Activated T-helper 17 cell treated with anti-CD3 and anti-CD28 coated beads, Interleukin-2, amount 50 U/mL, for 72 hours (primary cell): ENCODE measurements around the gene SLC25A11. TPM values are rescaled to one million over a fixed set of nuclear protein-coding genes. Genes with fewer than 3 reads are reported as not detected.

Experiments used
- ATAC-seq: fragments of 150-1000 bp; cut with Tn5 transposase; replicated peaks from 2 replicates; pipeline ENCODE4 v1.10.0; 2021; ENCODE audit warnings: mild to moderate bottlenecking, moderate library complexity
- H3K27ac Mint-ChIP-seq: one replicate; pipeline ENCODE4 v1.8.0; 2022; ENCODE audit warnings: mixed read lengths
- H3K27me3 Mint-ChIP-seq: one replicate; pipeline ENCODE4 v1.8.0; 2022; ENCODE audit warnings: mixed read lengths
- H3K36me3 Mint-ChIP-seq: one replicate; pipeline ENCODE4 v1.8.0; 2022; ENCODE audit warnings: low read depth, mild to moderate bottlenecking, mixed read lengths
- H3K4me1 Mint-ChIP-seq: one replicate; pipeline ENCODE4 v1.8.0; 2022; ENCODE audit warnings: mixed read lengths
- H3K4me3 Mint-ChIP-seq: one replicate; pipeline ENCODE4 v1.8.0; 2022; ENCODE audit warnings: mild to moderate bottlenecking, mixed read lengths
- H3K9me3 Mint-ChIP-seq: one replicate; pipeline ENCODE4 v1.8.0; 2022; ENCODE audit warnings: mixed read lengths
- total RNA-seq, 2 donors: library from RNA; stranded (reverse); gene quantifications; one replicate each; pipeline ENCODE4 v1.2.3, GENCODE V29; 2022

SLC25A11 gene
- total RNA-seq, 2 donors from 2014 or later, result 54.7 to 68.5 TPM

- Mint-ChIP-seq H3K4me3 (no peak overlapping the region), H3K27ac (no peak overlapping the region), H3K9me3 (no peaks in the 10 kb centered on the region), H3K27me3 (no peaks in the 10 kb centered on the region), H3K4me1 (no peaks in the 10 kb centered on the region), H3K36me3 (peaks cover 64% of the 10 kb centered on the region)
- no peak for ATAC-seq
These were observed 47.2 kb downstream of the SLC25A11 start for GRCh38 chr17:4892499-4893221.

- H3K27ac Mint-ChIP-seq, result no peak overlapping the region
- H3K27me3 Mint-ChIP-seq, result no peaks in the 10 kb centered on the region
- H3K9me3 Mint-ChIP-seq, result no peaks in the 10 kb centered on the region
- ATAC-seq, result no peak
- no peak overlapping the region for H3K4me3 Mint-ChIP-seq
- H3K4me1 Mint-ChIP-seq, result no peaks in the 10 kb centered on the region
- peaks cover 73% of the 10 kb centered on the region for H3K36me3 Mint-ChIP-seq
These were observed 48.1 kb downstream of the SLC25A11 start for GRCh38 chr17:4891411-4892410.

- Mint-ChIP-seq H3K4me3 (no peak overlapping the region), H3K27ac (no peak overlapping the region), H3K9me3 (no peaks in the 10 kb centered on the region), H3K36me3 (peaks cover 79% of the 10 kb centered on the region), H3K27me3 (no peaks in the 10 kb centered on the region), H3K4me1 (no peaks in the 10 kb centered on the region)
- no peak for ATAC-seq
These were observed 52.3 kb downstream of the SLC25A11 start for GRCh38 chr17:4887581-4887980.

Other genes starting within 250 kb of the SLC25A11 start
- 100 to 1,000 TPM in 1 of 2 donors, 10 to 100 TPM in 1; 87.1 to 107 TPM for gene PELP1, start 235.9 kb downstream of the SLC25A11 start, total RNA-seq
- 100 to 1,000 TPM; 281 to 307 TPM for gene ARRB2, start 229.4 kb downstream of the SLC25A11 start, total RNA-seq
- 10 to 100 TPM; 25.3 to 25.7 TPM for gene MED11, start 208.6 kb downstream of the SLC25A11 start, total RNA-seq
- under 1 TPM in 1 of 2 donors, not detected in 1; 0.42 TPM for gene ZMYND15, start 200.2 kb downstream of the SLC25A11 start, total RNA-seq
- gene CXCL16, start 200.1 kb downstream of the SLC25A11 start, total RNA-seq, result 1 to 10 TPM; 2.7 to 6.7 TPM
- gene TM4SF5, start 168.2 kb downstream of the SLC25A11 start, total RNA-seq, result not detected
- gene VMO1, start 153.7 kb downstream of the SLC25A11 start, total RNA-seq, result not detected
- not detected for gene GLTPD2, start 151.1 kb downstream of the SLC25A11 start, total RNA-seq
- gene PSMB6, start 143.9 kb downstream of the SLC25A11 start, total RNA-seq, result 100 to 1,000 TPM in 1 of 2 donors, 10 to 100 TPM in 1; 91.0 to 169 TPM
- gene PLD2, start 132.9 kb downstream of the SLC25A11 start, total RNA-seq, result 10 to 100 TPM; 23.3 to 35.0 TPM
- gene MINK1, start 106.7 kb downstream of the SLC25A11 start, total RNA-seq, result 100 to 1,000 TPM in 1 of 2 donors, 10 to 100 TPM in 1; 68.6 to 127 TPM
- gene C17orf107, start 40.5 kb downstream of the SLC25A11 start, total RNA-seq, result 1 to 10 TPM in 1 of 2 donors, under 1 TPM in 1; 0.67 to 3.4 TPM
- under 1 TPM; 0.35 to 0.69 TPM for gene CHRNE, start 36.9 kb downstream of the SLC25A11 start, total RNA-seq
- under 1 TPM in 1 of 2 donors, not detected in 1; 0.11 TPM for gene GP1BA, start 7.8 kb downstream of the SLC25A11 start, total RNA-seq
- gene RNF167, start 222 bp upstream of the SLC25A11 start, total RNA-seq, result 100 to 1,000 TPM; 184 to 197 TPM
- 1,000 to 10,000 TPM; 1,346 to 1,950 TPM for gene PFN1, start 8.5 kb upstream of the SLC25A11 start, total RNA-seq
- 10 to 100 TPM; 27.4 to 30.3 TPM for gene ENO3, start 11.1 kb upstream of the SLC25A11 start, total RNA-seq
- 10 to 100 TPM; 71.6 to 83.4 TPM for gene SPAG7, start 27.8 kb upstream of the SLC25A11 start, total RNA-seq
- gene CAMTA2, start 47.6 kb upstream of the SLC25A11 start, total RNA-seq, result 100 to 1,000 TPM in 1 of 2 donors, 10 to 100 TPM in 1; 66.9 to 103 TPM
- under 1 TPM; 0.61 to 0.69 TPM for gene INCA1, start 57.5 kb upstream of the SLC25A11 start, total RNA-seq
- gene KIF1C, start 57.9 kb upstream of the SLC25A11 start, total RNA-seq, result 10 to 100 TPM; 47.4 to 54.4 TPM
- under 1 TPM; 0.11 to 0.26 TPM for gene SLC52A1, start 95.4 kb upstream of the SLC25A11 start, total RNA-seq
- gene ZFP3, start 138.4 kb upstream of the SLC25A11 start, total RNA-seq, result 1 to 10 TPM; 1.4 to 1.9 TPM
- gene ZNF232, start 171.8 kb upstream of the SLC25A11 start, total RNA-seq, result 10 to 100 TPM; 10.7 to 16.3 TPM
- gene USP6, start 176.0 kb upstream of the SLC25A11 start, total RNA-seq, result under 1 TPM; 0.06 to 0.08 TPM